Measurements from ENCODE around the gene CUL3. TPM values are rescaled to one million over a fixed set of nuclear protein-coding genes. Genes with fewer than 3 reads are reported as not detected.

Gene CUL3
- total and polyA plus RNA-seq, 7 donors, result 59.3 to 85.3 (median 65.6) TPM

DNA sequence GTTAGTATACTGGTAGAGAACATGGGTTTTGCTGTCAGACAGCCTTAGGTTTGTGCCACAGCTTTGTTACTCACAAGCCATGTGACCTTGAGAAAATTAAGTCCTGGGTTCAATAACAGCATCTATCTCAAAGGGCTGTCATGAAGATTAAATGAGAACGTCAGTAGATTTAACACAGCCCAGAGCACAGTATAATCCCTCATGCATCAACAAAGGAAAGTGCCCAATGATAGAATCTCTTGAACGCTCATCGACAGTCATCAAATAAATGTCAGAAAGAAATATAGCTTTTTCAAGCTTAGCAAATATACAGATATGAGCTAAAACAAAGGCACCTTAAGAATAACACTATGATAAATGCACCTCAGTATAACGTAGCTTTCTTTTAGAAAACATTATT lies 22.3 kb downstream of the CUL3 start:
- H3K36me3 ChIP-seq, result no peaks in the 10 kb centered on the region
- no peak overlapping the region for H3K27ac ChIP-seq
- H3K9me3 ChIP-seq, result no peaks in the 10 kb centered on the region
- intact Hi-C loops (cut with DNase I), result no loop called here
- no peak overlapping the region for H3K4me3 ChIP-seq
- TF ChIP-seq POLR2AphosphoS5 (IDR thresholded peaks at IDR 0.05), result no peak
- no peak for TF ChIP-seq EP300 (IDR thresholded peaks at IDR 0.05)
- no peak for TF ChIP-seq POLR2A (IDR thresholded peaks at IDR 0.05)
- TF ChIP-seq, protein P1, sequence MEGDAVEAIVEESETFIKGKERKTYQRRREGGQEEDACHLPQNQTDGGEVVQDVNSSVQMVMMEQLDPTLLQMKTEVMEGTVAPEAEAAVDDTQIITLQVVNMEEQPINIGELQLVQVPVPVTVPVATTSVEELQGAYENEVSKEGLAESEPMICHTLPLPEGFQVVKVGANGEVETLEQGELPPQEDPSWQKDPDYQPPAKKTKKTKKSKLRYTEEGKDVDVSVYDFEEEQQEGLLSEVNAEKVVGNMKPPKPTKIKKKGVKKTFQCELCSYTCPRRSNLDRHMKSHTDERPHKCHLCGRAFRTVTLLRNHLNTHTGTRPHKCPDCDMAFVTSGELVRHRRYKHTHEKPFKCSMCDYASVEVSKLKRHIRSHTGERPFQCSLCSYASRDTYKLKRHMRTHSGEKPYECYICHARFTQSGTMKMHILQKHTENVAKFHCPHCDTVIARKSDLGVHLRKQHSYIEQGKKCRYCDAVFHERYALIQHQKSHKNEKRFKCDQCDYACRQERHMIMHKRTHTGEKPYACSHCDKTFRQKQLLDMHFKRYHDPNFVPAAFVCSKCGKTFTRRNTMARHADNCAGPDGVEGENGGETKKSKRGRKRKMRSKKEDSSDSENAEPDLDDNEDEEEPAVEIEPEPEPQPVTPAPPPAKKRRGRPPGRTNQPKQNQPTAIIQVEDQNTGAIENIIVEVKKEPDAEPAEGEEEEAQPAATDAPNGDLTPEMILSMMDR (IDR thresholded peaks at IDR 0.05), result no peak
- 83 to 87% methylated on average over 4 of the region's 4 CpGs for WGBS, 2 donors
- H3K27me3 ChIP-seq, result no peaks in the 10 kb centered on the region
- H3K4me1 ChIP-seq, result peaks cover 0 to 69% (median 46%) of the 10 kb centered on the region in 4 donors
- DNase-seq, result no peak

DNA sequence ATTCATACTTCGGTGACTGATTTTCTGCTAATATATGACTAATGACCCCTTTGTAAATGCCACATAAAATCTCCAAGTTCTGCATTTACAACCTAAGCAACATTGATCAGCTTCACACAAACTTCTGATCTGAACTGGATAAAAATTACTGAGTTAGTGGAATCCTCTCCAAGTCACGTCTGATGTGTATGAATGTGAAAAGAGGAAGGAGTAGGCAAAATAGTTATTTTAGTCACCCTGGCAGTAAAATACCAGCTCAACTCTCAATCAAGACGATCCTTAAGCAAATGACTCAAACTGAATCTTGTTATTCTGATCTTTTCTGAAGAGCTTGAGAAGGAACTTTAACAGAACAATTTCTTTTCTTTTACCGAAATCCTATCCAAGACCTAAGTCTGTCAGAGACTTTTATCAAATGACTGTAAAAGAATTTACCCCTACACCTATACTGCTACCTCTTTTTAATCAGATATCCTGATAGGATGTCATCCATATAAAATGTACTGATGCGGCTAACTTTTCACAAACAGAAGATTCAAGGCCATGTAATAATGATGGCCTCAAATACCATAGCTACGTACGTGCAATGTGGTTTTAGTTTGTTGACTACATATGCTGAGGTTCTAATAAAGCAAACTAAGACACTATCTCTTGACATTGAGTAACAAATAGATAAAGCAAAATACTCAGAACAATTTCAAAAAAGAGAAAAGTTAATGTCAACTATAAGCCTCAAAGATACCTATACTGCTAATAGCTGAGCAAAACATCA lies 23.7 kb downstream of the CUL3 start:
- Histone ChIP-seq H3K4me3 (no peak overlapping the region), H3K9me3 (no peaks in the 10 kb centered on the region), H3K27me3 (no peaks in the 10 kb centered on the region), H3K36me3 (no peaks in the 10 kb centered on the region), H3K27ac (no peak overlapping the region), H3K4me1 (peaks cover 0 to 76% (median 48%) of the 10 kb centered on the region in 4 donors)
- no peak for DNase-seq
- intact Hi-C loops (cut with DNase I), result no loop called here
- 61 to 87% methylated on average over 7 of the region's 7 CpGs for WGBS, 2 donors
- TF ChIP-seq POLR2A (IDR thresholded peaks at IDR 0.05) (no peak), EP300 (IDR thresholded peaks at IDR 0.05) (no peak), POLR2AphosphoS5 (IDR thresholded peaks at IDR 0.05) (no peak)
- TF ChIP-seq, protein P1 (IDR thresholded peaks at IDR 0.05), result no peak

DNA sequence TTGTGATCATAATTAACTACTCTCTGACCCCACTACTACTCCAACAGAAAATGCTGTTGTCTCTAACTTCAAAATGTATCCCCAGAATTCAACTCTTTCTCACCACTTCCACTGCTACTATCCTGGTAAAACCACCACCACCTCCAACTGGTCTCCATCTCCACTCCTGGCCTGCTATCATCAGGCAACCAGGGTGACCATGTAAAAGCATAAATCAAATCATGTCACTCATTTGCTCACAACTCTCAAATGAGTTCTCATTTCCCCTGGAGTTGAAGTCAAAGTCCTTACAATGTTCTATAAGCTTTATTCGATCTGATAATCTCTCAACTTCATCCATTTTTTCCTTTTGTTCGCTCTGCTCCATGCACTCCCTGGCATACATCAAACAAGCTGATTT lies 24.6 kb downstream of the CUL3 start:
- intact Hi-C loops (cut with DNase I), result no loop called here
- TF ChIP-seq, protein P1 (IDR thresholded peaks at IDR 0.05), result no peak
- TF ChIP-seq POLR2A (IDR thresholded peaks at IDR 0.05) (no peak), POLR2AphosphoS5 (IDR thresholded peaks at IDR 0.05) (no peak), EP300 (IDR thresholded peaks at IDR 0.05) (no peak)
- DNase-seq, result no peak
- Histone ChIP-seq H3K9me3 (no peaks in the 10 kb centered on the region), H3K36me3 (no peaks in the 10 kb centered on the region), H3K4me3 (no peak overlapping the region), H3K4me1 (peaks cover 0 to 80% (median 45%) of the 10 kb centered on the region in 4 donors), H3K27ac (no peak overlapping the region), H3K27me3 (no peaks in the 10 kb centered on the region)
- WGBS, 2 donors, result 89 to 93% methylated on average over 2 of the region's 2 CpGs

DNA sequence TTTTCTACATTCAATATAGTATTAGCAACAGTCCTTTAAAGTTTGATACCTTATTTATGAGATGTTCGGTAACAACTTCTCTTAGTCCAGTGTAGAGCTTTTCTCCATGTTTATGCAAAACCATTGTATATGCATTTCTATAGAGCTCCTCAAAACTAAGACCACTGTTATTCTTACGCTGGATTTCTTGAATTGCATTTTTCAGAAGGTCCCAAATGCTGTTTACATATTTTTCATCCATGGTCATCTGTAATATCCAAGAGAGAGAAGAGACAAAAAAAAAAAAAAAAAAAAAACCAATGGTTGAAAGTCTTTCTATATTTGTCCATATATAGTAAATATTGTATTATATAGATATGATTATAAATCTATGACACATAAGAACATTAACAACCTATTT lies 27.6 kb downstream of the CUL3 start:
- TF ChIP-seq POLR2AphosphoS5 (IDR thresholded peaks at IDR 0.05) (no peak), EP300 (IDR thresholded peaks at IDR 0.05) (no peak), POLR2A (IDR thresholded peaks at IDR 0.05) (no peak)
- TF ChIP-seq, protein P1 (IDR thresholded peaks at IDR 0.05), result no peak
- intact Hi-C loops (cut with DNase I), result no loop called here
- Histone ChIP-seq H3K36me3 (no peaks in the 10 kb centered on the region), H3K27me3 (no peaks in the 10 kb centered on the region), H3K4me1 (peaks cover 0 to 58% (median 28%) of the 10 kb centered on the region in 4 donors), H3K27ac (no peak overlapping the region), H3K4me3 (no peak overlapping the region), H3K9me3 (no peaks in the 10 kb centered on the region)
- 85 to 92% methylated on average over 2 of the region's 2 CpGs for WGBS, 2 donors
- DNase-seq, result no peak
